GM19043 (cell line): ENCODE results near the gene PCSK4.

Source experiments
- ATAC-seq: cut with Tn5 transposase; IDR thresholded peaks from one replicate; pipeline ENCODE4 v1.9.1; 2021; ENCODE audit warnings: low read depth; ENCODE audit not compliant: unreplicated experiment

The PCSK4 gene

GRCh38 chr19:1472231-1473084 lies 17.7 kb downstream of the PCSK4 start:
- no peak for ATAC-seq

- no peak for ATAC-seq
These were observed 18.5 kb downstream of the PCSK4 start for GRCh38 chr19:1471515-1472160.

- ATAC-seq = no peak
These were observed 19.1 kb downstream of the PCSK4 start for GRCh38 chr19:1471010-1471514.

- no peak for ATAC-seq
These were observed 19.7 kb downstream of the PCSK4 start for GRCh38 chr19:1470305-1471009.

GRCh38 chr19:1470055-1470304 lies 20.2 kb downstream of the PCSK4 start:
- no peak for ATAC-seq

GRCh38 chr19:1469255-1470054 lies 20.7 kb downstream of the PCSK4 start:
- ATAC-seq = no peak

- ATAC-seq = no peak
These were observed 21.3 kb downstream of the PCSK4 start for GRCh38 chr19:1468821-1469254.

- ATAC-seq = no peak
These were observed 21.8 kb downstream of the PCSK4 start for GRCh38 chr19:1468274-1468820.

GRCh38 chr19:1467490-1468273 lies 22.5 kb downstream of the PCSK4 start:
- ATAC-seq = no peak

- no peak for ATAC-seq
These were observed 23.0 kb downstream of the PCSK4 start for GRCh38 chr19:1467215-1467489.

- ATAC-seq = no peak
These were observed 23.5 kb downstream of the PCSK4 start for GRCh38 chr19:1466461-1467214.

- no peak for ATAC-seq
These were observed 24.1 kb downstream of the PCSK4 start for GRCh38 chr19:1466018-1466460.

GRCh38 chr19:1465191-1466016 lies 24.7 kb downstream of the PCSK4 start:
- ATAC-seq = no peak

GRCh38 chr19:1461862-1462261 lies 28.3 kb downstream of the PCSK4 start:
- no peak for ATAC-seq

- ATAC-seq = no peak
These were observed 29.8 kb downstream of the PCSK4 start for GRCh38 chr19:1460033-1460995.

GRCh38 chr19:1459479-1459878 lies 30.7 kb downstream of the PCSK4 start:
- no peak for ATAC-seq

GRCh38 chr19:1457892-1458291 lies 32.3 kb downstream of the PCSK4 start:
- ATAC-seq = no peak
